Measurements from ENCODE around the gene TM4SF1. TPM values are rescaled to one million over a fixed set of nuclear protein-coding genes. Genes with fewer than 3 reads are reported as not detected.

The TM4SF1 gene
- total RNA-seq, 1 donor from 2014 or later: 23.2 TPM

DNA sequence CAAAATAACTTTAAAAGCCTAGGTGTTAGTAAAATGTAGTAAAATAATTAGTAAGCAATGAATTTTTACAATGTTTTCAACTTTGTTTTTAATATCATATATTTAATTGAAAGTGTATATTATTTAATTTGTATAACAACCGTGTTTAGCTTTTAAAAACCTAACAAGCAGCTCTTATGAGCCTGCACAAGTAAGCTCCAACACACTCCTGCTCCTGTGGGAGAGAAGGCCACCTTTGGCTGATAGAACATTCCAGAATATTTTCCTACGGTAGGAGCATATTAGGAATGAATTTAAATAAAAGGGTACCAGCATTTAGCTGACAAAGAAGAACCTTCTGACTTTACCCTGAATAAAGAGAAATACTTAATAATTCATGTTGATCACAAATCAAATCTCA, 40.3 kb upstream of the TM4SF1 start:
- Histone ChIP-seq H3K27me3 (ENCODE audit: control insufficient read depth, insufficient read depth, low read length) (no peaks in the 10 kb centered on the region), H3K36me3 (ENCODE audit: control insufficient read depth, insufficient read depth, low read length) (no peaks in the 10 kb centered on the region), H3K4me3 (ENCODE audit: low read depth, low read length) (no peak overlapping the region)
- no peak for FAIRE-seq
- TF ChIP-seq, protein P1, sequence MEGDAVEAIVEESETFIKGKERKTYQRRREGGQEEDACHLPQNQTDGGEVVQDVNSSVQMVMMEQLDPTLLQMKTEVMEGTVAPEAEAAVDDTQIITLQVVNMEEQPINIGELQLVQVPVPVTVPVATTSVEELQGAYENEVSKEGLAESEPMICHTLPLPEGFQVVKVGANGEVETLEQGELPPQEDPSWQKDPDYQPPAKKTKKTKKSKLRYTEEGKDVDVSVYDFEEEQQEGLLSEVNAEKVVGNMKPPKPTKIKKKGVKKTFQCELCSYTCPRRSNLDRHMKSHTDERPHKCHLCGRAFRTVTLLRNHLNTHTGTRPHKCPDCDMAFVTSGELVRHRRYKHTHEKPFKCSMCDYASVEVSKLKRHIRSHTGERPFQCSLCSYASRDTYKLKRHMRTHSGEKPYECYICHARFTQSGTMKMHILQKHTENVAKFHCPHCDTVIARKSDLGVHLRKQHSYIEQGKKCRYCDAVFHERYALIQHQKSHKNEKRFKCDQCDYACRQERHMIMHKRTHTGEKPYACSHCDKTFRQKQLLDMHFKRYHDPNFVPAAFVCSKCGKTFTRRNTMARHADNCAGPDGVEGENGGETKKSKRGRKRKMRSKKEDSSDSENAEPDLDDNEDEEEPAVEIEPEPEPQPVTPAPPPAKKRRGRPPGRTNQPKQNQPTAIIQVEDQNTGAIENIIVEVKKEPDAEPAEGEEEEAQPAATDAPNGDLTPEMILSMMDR (IDR thresholded peaks at IDR 0.05; ENCODE audit: insufficient read depth, low read length, severe bottlenecking): no peak
- no peak for DNase-seq (ENCODE audit: low read depth)

DNA sequence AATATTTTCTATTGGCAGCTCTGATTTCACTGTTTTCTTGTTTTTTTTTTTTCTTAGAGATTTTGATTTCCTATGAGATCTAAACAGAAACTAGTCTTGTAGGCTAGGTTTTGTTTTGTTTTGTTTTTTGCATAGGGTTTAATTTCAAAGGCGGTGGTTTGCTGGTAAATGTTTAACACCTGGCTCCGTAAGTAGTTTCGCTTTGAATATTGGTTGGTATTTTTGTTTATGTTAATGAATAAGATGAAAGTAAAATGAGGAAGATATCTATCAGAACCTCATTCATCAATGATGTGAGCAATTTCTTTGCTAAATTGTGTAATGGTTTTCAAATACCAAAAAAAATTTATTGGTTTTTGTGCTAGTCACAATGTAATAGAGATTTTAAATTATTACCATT, 39.7 kb upstream of the TM4SF1 start:
- TF ChIP-seq, protein P1 (IDR thresholded peaks at IDR 0.05; ENCODE audit: insufficient read depth, low read length, severe bottlenecking): no peak
- FAIRE-seq: no peak

DNA sequence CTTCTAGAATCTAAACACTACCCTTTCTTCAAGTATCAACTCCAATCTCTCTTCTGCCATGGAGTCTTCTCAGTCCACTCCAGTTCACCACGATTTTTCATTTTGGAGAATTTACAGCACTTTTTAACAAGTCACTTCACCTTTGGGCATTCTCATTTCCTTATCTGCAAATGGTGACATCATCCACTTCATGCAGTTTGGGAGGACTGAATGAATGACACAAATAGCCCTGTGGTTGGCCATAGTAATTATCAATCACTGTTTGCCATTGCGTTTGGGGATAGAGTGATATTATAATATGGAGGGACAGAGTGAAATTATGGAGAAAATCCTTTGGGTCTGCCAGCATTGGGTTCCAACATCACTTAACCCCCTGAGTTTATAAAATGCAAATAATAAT, 38.0 kb upstream of the TM4SF1 start:
- no peak for FAIRE-seq

More for the DNA sequence above, 39.7 kb upstream of the TM4SF1 start:
- DNase-seq (ENCODE audit: low read depth): no peak
- Histone ChIP-seq H3K4me3 (ENCODE audit: low read depth, low read length) (no peak overlapping the region), H3K36me3 (ENCODE audit: control insufficient read depth, insufficient read depth, low read length) (no peaks in the 10 kb centered on the region), H3K27me3 (ENCODE audit: control insufficient read depth, insufficient read depth, low read length) (no peaks in the 10 kb centered on the region)

DNA sequence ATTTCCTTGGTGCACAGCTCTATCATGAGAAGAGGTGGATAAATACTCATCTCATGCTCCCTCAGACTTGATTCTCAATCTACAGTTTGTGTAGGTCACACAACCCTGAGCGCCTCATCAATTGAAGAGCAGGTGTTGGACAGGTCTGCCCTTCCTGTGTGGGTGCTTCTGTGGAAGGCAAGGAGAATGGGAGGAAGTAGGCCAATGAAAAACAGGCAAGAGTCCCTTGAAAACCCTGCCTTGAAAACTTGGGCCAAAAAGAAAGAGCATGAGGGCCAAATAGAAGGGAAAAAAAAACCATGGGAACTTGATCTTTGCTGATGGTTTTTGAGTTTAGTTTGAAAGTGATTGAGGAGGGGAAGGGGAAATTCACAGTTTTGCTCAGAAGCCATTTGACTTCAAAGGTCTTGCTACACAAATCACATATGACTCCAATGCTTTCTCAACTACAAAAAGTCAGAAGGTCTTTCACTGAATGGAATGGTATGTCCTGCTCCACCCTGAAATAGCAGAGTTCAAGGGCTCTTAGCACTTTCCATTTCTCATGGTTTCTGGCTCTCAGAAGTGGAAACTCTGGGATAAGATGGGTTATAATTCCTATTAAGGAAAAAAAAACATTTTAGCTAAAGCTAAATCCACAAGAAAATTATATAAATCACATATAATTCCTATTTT, 37.2 kb upstream of the TM4SF1 start:
- Histone ChIP-seq H3K4me3 (ENCODE audit: low read depth, low read length) (no peak overlapping the region), H3K27me3 (ENCODE audit: control insufficient read depth, insufficient read depth, low read length) (no peaks in the 10 kb centered on the region), H3K36me3 (ENCODE audit: control insufficient read depth, insufficient read depth, low read length) (no peaks in the 10 kb centered on the region)
- TF ChIP-seq, protein P1 (IDR thresholded peaks at IDR 0.05; ENCODE audit: insufficient read depth, low read length, severe bottlenecking): no peak
- DNase-seq (ENCODE audit: low read depth): no peak
- no peak for FAIRE-seq

More for the DNA sequence above, 38.0 kb upstream of the TM4SF1 start:
- no peaks in the 10 kb centered on the region for H3K36me3 ChIP-seq (ENCODE audit: control insufficient read depth, insufficient read depth, low read length)
- DNase-seq (ENCODE audit: low read depth): no peak
- TF ChIP-seq, protein P1 (IDR thresholded peaks at IDR 0.05; ENCODE audit: insufficient read depth, low read length, severe bottlenecking): no peak
- no peak overlapping the region for H3K4me3 ChIP-seq (ENCODE audit: low read depth, low read length)
- H3K27me3 ChIP-seq (ENCODE audit: control insufficient read depth, insufficient read depth, low read length): no peaks in the 10 kb centered on the region

DNA sequence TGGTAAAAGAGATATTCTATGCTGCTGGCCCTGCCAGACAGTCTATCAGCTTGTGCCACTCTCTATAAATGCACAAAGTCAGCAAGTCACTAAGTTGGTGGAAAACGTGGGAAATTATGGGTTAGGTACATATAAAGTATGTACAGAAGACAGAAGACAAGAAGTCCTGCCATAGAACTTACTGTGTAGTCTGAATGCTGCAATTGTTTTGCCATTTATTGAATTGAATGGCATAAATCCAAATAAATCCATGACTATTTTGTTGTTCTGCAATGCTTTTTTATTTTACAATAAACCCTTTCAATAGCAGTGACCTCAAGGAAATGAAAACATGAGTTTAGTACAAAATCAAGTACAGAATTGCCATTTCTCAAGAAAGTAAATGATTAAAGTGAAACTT, 34.1 kb upstream of the TM4SF1 start:
- Histone ChIP-seq H3K27me3 (ENCODE audit: control insufficient read depth, insufficient read depth, low read length) (no peaks in the 10 kb centered on the region), H3K36me3 (ENCODE audit: control insufficient read depth, insufficient read depth, low read length) (no peaks in the 10 kb centered on the region), H3K4me3 (ENCODE audit: low read depth, low read length) (no peak overlapping the region)
- DNase-seq (ENCODE audit: low read depth): no peak
- TF ChIP-seq, protein P1 (IDR thresholded peaks at IDR 0.05; ENCODE audit: insufficient read depth, low read length, severe bottlenecking): no peak
- no peak for FAIRE-seq

DNA sequence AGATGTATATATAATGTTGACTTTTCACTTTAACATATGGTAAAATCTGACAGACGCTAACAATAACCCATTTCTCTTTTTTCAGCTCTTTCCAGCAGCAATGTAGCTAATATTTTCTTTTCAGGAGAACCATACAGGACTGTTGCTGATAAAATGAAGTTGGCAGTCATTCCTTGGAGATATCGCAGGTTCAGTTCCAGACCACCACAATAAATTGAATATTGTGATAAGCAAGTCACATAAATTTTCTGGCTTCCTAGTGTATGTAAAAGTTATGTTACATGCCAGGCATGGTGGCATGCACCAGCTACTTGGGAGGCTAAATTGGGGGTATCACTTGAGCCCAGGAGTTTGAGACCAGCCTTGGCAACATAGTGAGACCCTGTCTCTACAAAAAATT, 31.9 kb upstream of the TM4SF1 start:
- DNase-seq (ENCODE audit: low read depth) (no peak), FAIRE-seq (no peak)
- no peaks in the 10 kb centered on the region for H3K27me3 ChIP-seq (ENCODE audit: control insufficient read depth, insufficient read depth, low read length)
- H3K36me3 ChIP-seq (ENCODE audit: control insufficient read depth, insufficient read depth, low read length): no peaks in the 10 kb centered on the region
- no peak overlapping the region for H3K4me3 ChIP-seq (ENCODE audit: low read depth, low read length)
- TF ChIP-seq, protein P1 (IDR thresholded peaks at IDR 0.05; ENCODE audit: insufficient read depth, low read length, severe bottlenecking): no peak

All from bronchial epithelial cell (primary cell).